Stimulated activated CD4-positive, alpha-beta T cell treated with anti-CD3 and anti-CD28 coated beads, Interleukin-15, amount 100 ng/mL, for 1 hour (primary cell): ENCODE measurements around the gene PRXL2B.

ENCODE experiments used
- DNase-seq, 2 donors: peaks; one replicate each; pipeline ENCODE4 v3.0.0-alpha.2; 2020; ENCODE audit warnings: low read depth in 1 of 2, low spot score in 1 of 2

PRXL2B gene

DNA sequence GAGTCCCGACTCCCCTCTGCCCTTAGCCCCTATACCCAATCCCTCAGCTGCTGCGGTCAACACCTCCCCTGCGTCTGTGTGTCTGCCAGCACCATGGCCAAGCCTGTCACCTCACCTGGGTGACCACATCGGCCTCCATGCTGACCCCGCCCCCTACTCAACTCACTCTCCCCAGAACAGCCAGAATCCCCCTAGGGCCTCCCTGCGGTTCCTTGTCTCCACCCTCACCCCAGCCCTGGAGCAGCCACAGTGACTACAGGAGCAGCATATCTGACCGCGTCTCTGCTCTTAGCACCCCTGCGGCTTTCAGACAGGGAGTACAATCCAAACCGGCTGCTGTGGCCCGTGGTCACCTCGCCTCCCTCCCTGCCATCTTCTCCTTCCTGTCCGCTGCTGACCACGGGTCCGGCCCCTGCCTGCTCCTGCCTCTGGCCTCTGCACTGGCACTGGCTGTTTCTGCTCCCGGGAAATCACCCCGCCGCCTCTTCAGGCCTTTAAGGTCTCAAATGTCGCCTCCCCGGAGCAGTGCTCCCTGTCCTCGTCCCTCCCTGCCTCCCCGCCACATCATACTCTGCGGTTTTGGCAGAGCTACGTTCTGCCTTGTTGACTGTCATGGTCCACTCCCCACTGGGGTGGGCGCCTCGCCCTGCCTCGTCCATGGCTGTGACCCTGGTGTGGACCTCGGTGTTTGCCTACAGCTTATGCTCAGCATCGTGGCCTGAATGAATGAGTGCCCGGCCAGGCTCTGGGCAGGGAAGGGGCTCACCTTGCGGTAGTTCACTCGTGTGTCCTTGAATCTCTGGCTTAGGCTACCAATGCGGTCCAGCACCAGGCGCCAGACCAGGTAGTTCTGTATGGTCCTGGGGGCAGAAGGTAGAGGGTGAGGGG is 11.1 kb downstream of the PRXL2B start:
- no peak for DNase-seq

DNA sequence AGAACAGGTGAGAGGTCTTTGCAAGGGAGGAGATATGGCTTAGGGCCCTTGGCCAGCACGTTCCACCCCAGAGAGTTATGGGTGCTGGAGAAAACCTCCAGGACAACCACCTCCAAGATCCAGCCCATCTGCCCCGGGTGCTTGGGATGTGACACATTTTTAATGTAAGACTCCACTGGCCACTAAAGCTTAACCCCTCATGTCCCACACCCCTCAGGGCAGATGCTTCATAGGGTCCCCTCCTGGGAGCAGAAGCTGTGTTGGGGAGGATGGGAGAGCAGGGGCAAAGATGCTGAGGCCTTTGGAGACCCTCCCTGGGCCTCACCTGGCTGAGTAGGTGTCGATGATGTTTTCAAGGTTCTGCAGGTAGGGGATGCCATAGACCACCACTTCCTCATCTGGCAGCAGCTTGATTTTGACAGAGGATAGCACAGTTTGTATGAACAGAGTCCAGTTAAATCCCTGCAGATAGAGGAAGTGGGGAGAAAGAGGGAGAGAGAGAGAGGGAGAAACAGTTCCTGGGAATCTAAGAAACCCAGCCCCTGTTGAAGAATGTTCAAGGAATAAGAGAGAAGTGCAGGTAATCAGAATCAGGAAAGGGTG is 11.9 kb downstream of the PRXL2B start:
- no peak for DNase-seq

DNA sequence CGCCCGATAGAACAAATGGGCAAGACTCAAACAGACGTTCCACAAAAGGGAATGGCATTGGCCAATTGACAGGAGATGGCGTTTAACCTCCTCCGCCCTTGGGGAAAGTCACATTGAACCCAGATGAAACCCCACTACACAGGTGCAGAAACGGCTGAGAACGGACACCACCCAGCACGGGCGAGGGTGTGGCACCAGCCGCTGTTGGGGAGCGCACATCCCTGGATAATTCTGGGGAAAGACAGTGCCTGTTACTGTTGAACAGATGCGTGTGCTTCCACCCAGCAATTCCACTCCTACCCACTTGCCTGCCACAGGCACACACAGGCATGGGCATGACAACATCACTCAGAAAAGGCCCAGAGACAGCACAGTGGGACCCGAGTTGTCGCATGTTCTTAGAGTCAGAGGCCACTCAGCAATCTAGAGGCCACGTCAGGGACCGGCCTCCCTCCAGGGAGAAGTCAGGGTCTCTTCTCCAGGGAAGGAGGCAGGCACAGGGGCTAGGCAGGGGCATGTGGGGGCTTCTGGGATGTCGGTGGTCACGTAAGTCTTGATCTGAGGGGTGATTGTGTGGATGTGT is 15.2 kb downstream of the PRXL2B start:
- no peak for DNase-seq

DNA sequence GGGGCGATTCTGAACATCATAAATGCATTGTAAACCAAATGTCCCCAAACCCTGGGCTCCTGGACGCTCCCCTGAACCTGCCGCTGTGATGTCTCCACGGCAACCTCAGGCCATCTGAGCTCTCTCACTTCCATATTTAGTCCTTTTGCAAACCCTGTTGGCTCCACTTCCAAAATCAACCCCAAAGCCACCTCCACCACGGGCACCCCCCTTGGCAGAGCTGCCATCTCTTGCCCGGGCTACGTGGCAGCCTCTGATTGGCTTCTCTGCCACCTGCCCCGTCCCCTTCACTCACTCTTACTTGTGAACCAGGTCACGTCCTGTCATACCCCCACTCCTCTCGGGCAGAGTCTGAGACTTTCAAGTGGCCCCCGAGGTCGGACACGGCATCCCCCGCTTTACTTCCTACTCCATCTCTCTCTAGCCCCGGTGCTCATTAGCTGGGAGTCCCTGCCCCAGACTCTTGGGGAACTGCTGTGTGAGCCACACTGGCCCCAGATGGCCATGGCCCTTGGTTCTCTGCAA is 15.8 kb downstream of the PRXL2B start:
- DNase-seq: no peak

DNA sequence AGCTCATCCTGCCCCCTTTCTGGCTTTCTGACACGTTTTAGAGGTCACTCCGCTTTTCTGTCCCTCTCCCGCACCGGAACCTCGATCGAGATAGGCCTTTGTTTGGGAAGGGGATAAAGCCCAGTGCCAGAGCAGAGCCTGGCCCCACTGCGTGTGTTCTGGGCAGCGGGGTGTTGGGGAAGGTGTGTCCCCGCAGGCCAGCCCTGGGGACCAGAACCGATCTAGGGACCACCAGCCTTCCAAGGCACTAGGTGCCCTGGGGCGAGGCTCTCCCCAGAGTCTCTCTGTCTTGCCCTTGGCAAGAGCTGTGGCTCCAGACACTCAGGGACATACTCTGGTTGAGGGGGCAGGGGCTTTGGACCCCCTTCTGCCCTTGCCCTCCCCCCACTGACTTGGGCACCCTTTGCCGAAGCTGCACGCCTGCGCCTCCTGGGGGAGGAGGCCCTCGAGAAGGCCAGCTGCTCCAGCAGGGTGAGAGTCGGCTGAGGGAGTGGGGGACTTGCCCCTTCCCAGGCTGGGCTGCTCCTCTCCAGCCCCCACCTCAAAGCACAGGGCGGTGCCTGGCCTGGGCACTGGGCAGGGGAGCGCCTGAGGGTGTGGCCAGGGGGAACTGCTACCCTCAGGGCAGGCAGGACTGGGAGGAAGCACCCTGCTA is 16.4 kb downstream of the PRXL2B start:
- DNase-seq: no peak

DNA sequence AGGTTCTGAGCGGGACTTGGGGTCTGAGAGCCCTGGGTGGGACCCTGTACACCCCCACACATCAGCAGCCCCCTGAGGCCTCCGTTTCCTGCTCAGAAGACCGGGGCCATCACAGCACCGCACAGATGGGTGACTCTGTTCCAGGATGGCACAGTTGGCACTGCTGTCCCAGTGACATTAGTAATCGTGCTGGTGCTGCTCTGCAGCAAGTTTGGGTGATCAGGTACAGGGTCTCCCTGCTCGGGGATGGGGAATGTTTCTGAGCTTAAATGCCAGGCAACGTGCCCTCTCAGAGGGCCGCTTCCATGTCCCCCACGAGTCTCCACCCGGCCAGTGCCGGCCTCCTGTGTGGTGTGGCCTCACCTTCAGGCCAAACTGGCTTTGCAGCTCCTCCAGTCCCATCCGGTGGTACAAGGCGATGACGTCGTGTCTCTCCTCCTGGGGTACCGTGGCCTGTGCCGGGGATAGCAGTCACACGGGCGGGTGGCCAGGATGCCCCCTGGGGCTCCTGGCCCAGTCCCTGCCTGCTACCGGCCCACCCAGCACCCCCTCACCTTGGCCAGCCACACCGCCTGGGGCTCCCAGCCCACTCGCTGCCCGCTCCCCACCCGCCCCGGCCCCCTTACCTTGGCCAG is 17.1 kb downstream of the PRXL2B start:
- no peak for DNase-seq

DNA sequence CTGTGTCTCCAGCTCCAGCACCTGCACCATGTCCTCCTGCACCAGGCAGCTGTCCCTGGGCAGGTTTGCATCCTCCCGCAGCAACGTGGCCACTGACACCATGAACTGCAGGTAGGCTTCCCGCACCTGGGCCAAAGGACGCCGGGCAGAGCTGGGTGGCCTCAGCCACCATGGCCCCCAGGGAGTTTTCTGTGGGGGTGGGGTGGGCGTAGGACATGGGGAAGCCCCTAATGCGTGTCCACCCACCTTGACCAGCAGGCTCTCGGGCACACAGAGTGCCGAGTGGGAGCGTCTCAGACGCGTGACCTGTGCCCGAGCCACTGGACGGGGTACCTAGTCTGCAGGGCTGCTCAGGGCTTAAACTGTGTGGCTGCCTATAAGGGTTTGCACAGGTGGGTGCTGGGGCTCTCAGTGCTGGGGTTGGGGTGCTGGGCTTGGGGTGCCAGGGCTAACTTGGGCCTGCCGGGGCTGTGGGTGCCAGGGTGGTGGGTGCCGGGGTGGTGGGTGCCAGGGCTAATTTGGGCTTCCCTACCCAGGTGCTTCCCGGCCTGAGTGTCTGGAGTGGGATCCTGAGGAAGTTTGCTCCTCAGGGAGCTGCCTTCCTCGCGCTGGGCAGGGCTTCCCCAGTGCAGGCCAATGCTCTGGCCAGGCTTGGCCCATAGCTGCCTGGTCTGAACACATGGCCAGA is 17.7 kb downstream of the PRXL2B start:
- no peak for DNase-seq

DNA sequence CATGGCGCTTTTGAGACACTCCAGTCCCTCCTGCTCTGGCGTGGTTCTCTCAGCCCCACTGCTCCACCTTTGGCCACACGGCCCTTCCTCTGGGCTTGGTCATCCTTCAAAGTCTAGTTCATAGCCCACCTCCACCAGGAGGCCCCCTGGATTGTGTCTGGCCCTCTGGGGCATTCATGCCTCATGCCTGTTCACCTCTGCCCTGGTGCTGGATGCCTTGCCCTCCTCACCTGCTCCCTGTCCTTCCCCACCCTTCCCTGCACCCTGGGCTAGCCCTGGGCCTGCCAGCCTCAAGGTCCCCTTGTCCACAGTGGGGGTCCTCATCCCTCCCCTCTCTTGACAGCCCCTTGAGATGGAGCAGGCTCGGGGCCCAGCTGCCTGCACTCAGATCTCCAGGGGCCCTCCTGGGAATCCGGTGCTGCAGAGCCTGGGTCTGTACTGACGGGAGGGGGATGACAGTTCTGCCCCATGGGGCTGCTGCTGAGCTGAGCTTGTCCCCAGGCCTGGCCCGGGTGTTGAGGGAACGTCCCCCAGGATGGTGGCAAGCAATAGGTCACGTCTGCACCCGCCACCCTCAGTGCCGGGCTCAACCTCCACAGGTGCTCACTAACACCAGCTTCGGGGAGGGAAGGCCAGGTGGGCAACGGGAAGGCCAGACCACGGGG is 18.4 kb downstream of the PRXL2B start:
- no peak for DNase-seq

DNA sequence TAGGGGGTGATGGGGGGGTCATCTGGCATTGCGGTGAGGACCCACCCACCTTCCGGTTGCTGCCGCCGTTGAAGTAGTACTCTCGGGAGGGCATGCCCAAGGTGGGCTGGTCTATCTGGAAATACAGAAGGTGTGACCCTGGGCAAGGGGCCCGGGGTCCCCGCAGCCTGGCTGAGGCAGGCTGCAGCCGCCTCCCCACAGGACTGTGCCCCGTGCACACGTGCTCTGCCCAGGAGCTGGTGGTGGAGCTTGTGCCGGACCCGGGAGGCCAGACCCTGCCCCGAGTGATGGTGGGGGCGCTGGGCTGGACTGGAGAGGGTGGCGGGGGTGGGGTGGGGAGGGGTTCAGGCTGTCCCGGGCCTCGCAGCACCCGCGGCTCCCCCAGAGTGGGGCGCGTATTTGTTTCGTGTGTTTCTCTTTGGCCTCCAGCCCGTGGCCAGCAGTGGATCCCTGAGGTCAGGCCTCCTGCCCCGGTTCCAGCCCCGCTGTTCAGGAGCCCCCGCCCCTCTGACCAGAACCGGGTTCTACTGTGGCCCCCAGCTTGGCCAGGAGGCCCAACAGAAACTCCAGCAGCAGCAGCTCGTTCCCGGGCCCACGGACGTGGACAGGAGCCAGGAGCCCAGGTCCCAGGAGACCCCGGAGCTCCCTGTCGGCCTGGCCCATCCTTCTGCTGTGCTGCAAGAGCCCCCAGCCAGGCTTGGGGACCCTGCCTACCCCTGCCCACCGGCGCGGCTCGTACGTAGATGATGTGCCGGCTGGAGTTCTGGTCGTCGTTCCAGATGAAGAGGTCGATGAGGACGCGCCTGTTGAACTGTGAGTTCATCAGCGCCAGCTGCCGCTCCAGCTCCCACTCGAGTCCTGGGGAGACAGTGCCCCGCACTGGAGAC is 19.2 kb downstream of the PRXL2B start:
- no peak for DNase-seq

DNA sequence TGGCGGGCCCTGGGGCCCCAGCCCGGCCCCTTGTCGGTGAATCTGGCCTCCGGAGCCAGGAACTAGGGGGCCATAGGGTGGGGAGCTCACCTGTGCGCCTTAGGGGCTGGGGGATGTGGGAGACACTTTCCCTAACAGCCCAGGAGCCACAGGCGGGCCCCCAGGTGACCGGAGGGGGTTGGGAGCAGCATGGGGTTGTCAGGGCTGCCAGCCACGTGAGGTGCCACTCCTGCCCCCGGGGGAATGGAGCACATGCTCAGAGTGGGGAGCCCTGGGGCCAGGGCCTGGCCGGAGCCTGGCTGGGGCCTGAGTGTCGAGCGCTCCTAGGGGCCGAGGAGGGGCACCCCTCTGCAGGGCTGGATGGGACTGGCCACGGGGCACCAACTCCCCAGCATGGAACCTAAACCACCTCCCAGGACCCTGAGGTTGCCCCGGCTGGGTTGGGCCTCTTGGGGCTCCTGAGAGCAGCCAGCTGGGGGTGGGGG is 19.9 kb downstream of the PRXL2B start:
- DNase-seq: no peak

DNA sequence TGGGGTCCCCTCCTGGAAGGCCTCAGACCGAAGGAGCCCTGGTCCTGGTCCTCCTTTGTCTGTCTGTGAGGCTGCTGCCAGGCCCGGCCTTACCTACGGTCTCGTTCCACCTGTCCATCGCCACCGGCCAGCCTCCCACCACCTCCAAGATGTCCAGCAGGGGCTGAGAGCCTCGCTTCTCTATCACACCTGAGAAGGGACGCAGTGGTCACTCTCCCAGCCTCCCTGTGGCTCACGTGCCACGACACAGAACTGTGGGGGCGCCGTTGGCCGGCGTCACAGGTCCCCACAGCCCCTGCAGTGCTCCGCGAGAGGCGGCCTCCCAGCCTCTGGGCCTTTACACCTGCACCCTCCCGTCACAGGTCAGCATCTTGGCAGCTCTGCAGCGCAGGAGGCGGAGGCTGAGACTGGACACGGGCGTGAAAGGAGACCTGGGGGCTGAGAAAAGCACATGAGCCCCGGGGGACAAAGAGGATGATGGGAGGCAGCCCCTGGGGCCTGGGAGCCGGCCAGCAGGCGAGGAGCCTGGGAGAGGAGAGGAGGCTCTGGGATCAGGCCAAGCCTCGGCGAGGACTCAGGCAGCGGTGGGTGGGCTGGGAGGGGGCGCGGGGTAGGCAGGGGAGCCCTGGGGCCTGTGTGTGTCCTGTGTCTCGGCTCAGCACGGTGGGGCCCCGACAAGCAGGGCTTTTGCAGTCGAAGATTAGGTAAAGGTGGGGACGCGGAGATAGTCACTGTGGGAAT is 20.5 kb downstream of the PRXL2B start:
- DNase-seq: no peak

DNA sequence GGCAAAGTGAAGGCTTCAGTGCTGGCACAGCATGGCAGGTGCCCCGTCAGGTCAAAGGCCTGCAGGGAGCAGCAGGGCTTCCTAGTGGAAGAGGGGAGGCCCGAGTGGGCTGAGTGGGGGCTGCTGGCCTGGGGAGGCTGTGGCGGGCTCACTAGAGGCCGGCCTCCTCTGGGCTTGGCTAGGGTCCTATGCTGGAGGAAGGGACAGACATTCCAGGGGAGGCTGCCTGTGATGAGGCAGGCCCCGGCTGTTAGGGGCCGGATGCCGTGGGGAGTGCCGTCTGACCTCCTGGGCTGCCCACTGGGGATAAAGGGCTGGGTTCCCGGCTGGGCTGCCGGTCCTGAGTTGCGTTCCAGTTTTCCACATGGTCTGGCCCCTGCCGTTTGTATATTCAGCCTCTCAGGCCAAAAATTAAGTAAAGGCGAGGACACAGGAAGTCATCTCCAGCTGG is 21.1 kb downstream of the PRXL2B start:
- DNase-seq: no peak

DNA sequence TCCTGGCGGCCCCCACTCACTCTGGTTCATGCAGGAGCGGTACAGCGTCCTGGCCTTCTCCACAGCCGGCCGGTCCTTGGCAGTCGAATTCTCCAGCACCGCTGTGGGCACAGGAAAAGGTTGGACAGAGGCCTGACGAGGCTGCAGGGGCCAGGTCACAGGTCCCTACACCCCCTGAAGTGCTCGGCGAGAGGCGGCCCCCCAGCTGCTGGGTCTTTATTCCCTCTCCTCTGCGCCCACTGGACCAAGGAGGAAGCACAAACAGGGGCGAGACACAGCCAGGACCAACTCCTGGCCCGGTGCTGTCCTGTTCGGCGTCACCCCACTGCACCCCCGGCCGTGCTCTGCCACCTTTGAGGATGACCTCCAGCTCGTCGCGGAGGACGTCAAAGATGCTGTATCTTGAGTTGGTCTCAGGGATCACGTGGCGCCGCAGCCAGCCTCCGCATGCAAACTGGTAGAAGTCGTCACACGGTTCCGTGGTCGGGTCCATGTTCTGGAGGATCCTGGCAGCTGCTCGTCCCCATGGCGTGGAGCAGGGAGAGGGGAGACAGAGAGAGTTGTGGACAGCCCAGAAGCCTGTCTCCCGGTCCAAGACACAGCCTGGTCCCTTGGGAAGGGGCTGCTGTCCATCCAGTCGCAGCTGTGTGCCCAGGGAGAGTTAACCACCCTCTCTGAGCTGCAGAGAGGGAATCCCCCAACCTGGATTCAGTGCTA is 22.9 kb downstream of the PRXL2B start:
- DNase-seq: no peak

DNA sequence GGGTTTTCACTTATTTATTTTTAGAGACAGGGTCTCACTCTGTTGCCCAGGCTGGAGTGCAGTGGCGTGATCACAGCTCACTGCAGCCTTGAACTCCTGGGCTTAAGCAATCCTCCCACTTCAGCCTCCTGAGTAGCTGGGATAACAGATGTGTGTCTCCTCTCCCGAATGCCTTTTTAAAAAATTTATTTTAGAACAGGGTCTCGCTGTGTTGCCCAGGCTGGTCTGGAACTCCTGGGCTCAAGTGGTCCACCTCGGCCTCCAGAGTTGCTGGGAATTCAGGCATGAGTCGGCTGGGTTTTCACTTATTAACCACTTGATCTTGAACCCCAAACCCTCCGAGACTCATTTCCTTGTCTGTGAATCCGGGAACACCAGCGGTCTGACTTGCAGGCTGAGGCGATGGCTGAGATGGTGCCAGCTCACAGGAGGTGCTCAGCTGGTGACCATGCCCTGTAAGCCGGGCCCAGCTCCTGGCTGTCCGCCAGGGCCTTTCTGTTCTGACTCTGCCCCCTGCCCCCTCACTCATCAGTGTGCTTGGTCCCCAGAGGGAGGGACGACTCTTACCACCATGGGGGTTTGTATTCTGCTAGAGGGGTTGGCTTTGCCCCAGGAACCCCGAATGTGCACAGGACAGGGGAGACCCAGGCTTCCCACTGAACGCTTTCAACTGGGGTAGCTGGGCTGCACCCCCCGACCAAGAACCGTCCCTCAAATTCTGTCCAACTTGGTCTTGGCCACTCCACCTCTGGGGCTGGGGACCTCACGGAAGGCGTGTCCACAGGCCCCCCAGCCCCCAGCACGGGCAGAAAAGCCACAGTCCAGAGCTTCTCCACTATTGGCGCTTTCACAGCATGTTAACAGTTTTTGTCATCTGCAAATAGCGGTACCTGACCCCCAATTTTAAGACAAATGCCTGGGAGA is 23.7 kb downstream of the PRXL2B start:
- DNase-seq: no peak

DNA sequence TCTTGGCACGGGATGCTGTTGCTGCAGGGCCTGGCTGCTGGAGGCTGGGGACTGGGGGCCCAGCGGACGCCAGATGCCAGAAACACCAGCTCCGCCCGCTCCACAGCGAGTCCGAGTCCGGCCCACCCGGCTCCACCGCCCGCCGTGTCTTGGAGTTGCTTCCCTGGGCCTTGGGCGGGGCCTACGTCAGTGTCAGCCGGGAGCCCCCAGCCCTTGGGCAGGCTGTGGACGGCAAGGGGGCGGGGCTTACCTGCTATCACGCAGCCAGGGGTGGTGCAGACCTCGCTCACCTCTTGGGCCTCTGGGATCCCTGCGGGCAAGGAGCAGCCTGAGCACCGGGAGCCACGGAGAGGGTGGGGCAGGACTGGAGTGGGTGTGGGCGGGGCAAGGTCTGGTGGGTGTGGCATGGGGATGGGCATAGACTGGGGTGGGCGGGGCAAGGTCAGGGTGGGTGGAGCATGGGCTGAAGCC is 24.5 kb downstream of the PRXL2B start:
- no peak for DNase-seq
